K562 treated with DMSO at 1 percent for 24 hours (cell line): Measurements from ENCODE around the gene FXYD4. TPM values are rescaled to one million over a fixed set of nuclear protein-coding genes. Genes with fewer than 3 reads are reported as not detected.

Experiments
- total RNA-seq: library from RNA; unstranded; fragments of 300-600 nt; gene quantifications from 2 replicates; pipeline ENCODE4 v1.2.3, GENCODE V29; 2022; ENCODE audit warnings: low read depth; ENCODE audit not compliant: insufficient read depth

The FXYD4 gene
- total RNA-seq: not detected in 2 replicates

DNA sequence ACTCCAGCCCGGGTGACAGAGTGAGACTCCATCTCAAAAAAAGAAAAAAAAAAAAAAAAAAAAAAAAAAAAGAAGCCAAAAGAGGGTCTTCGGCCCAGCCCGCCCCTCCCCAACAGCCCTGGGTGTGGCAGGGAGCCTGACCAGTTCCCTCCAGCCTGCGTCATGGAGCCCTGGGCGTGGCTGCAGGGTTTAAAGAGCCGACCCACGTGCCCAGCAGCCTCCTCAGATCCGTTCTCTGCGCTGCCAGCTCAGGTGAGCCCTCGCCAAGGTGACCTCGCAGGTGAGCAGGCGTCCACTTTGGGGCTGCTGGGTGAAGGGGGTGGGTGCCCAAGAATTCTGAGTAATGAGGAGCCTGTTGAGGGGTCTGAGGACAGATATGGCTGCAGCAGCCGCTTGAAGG is at the start of gene FXYD4:
TSS of gene FXYD4 (plus strand) at position 219 of the 400 bp plus-strand sequence. CDS start 2,111 bp downstream, outside the sequence.

DNA sequence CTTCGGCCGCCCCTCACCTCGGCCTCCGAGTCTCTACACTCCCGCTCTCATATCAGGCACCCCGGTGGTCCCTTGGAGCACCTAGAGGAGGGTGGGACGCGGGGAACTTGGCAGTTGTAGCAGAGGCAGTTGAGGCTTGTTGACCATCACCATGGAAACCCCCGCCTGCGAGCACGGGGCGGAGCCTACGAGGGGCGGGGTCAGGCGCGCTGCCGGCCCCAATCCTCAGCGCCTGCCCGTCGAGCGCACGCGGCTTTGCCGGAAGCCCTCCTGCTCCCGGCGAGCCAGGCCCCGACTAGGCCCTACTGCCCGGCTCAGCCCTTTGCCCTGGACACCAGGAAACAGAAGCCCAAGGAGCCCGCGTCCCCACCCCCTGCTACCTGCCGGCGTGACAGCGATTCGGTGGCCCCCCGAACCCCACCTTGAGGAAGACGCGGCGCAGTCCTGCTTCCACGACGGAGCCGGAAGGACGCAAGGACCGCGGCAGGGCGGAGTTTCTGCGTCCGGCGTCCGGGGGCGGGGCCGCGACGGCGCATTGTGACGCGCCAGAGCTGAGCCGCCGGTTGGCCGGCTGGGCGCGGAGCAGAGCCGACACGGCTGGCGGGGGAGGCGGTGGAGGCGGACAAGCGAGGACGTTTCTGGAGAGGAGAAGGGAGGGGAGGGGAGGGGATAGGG is 37.4 kb downstream of the FXYD4 start, which contains the start of gene HNRNPF:
TSS of gene HNRNPF (minus strand) at position 477 of the 675 bp plus-strand sequence. CDS start 21,302 bp downstream, outside the sequence.

Other genes starting within 250 kb of the FXYD4 start
- gene CSGALNACT2, start 233.2 kb upstream of the FXYD4 start, total RNA-seq: 4.1 and 5.9 TPM in 2 replicates
- 4.6 and 5.6 TPM in 2 replicates for gene RASGEF1A, start 104.6 kb upstream of the FXYD4 start, total RNA-seq
- gene HNRNPF, start 37.5 kb downstream of the FXYD4 start, total RNA-seq: 399 and 428 TPM in 2 replicates
- gene ZNF487, start 65.5 kb downstream of the FXYD4 start, total RNA-seq: 1.9 and 2.5 TPM in 2 replicates
- gene ZNF239, start 203.0 kb downstream of the FXYD4 start, total RNA-seq: 1.6 and 2.6 TPM in 2 replicates
- gene ZNF485, start 234.8 kb downstream of the FXYD4 start, total RNA-seq: 1.4 and 2.5 TPM in 2 replicates